GM12878 (cell line): Measurements from ENCODE around the gene NDC1. TPM values are rescaled to one million over a fixed set of nuclear protein-coding genes. Genes with fewer than 3 reads are reported as not detected.
"Not testable (repeated sequence)": the region's sequence is repeated elsewhere in the genome, so short reads cannot be mapped to it uniquely, and the experiment has no call there.

Source experiments
- ATAC-seq: fragments of 200-7000 bp; cut with Tn5 transposase; 3 replicates; pipeline ENCODE4 v1.9.1; 2020; ENCODE audit warnings: mild to moderate bottlenecking, moderate library complexity
- BruUV-seq: library from RNA; stranded (reverse); fragments of 400-500 nt; replicated peaks from 2 replicates; lab custom pipeline; 2021; lab: Mats Ljungman, UMichigan
- CTCF ChIA-PET: fragments of 300-600 bp; sonication (Branson Sonifier 250); formaldehyde crosslinking; extraction: SDS; loops from one replicate; lab custom pipeline; 2021; ENCODE audit warnings: inconsistent platforms; lab: Yijun Ruan, JAX
- POLR2A ChIA-PET: fragments of 350-600 bp; formaldehyde crosslinking; extraction: SDS; loops from one replicate; lab custom pipeline; 2021; ENCODE audit warnings: inconsistent platforms; lab: Charles Lee
- RAD21 ChIA-PET: fragments of 300-600 bp; sonication (Branson Sonifier 250); formaldehyde crosslinking; loops from one replicate; lab custom pipeline; 2023; ENCODE audit warnings: antibody characterized with exemption; ENCODE audit not compliant: unreplicated experiment; lab: Charles Lee
- SMC1A ChIA-PET: fragments of 300-600 bp; sonication (Branson Sonifier 250); formaldehyde crosslinking; loops from one replicate; lab custom pipeline; 2023; ENCODE audit not compliant: unreplicated experiment, uncharacterized antibody; lab: Charles Lee
- DNase-seq: peaks from one replicate; pipeline ENCODE4 v3.0.0-alpha.2; 2011; ENCODE audit warnings: low read depth, low spot score
- FAIRE-seq: peaks from 3 replicates; lab custom pipeline; 2011; peaks lifted over from hg19 to GRCh38; lab: Jason Lieb, UNC
- H2AFZ ChIP-seq: 2 replicates; pipeline ENCODE4 v1.6.0; 2011; ENCODE audit warnings: low read depth, low read length, control low read depth; ENCODE audit not compliant: control insufficient read depth
- H3K27ac ChIP-seq: 2 replicates; pipeline ENCODE4 v1.5.1; 2011; ENCODE audit warnings: control low read depth; ENCODE audit not compliant: control insufficient read depth, insufficient read depth
- H3K27me3 ChIP-seq, 2 experiments: replicated peaks in 1 of 2; 2 replicates each; pipeline versions ENCODE4 v1.6.0 to v1.6.1; 2011; ENCODE audit warnings: low read length in 1 of 2; ENCODE audit not compliant: control insufficient read depth in 2 of 2, insufficient read depth in 2 of 2
- H3K36me3 ChIP-seq, 2 experiments: 2 replicates each; pipeline ENCODE4 v1.5.1; 2011; ENCODE audit warnings: low read length in 1 of 2; ENCODE audit not compliant: control insufficient read depth in 2 of 2, insufficient read depth in 2 of 2
- H3K4me1 ChIP-seq: 2 replicates; pipeline ENCODE4 v1.6.1; 2011; ENCODE audit warnings: mild to moderate bottlenecking, low read length, moderate library complexity, mixed read lengths; ENCODE audit not compliant: control insufficient read depth, insufficient read depth
- H3K4me2 ChIP-seq: 2 replicates; pipeline ENCODE4 v1.6.0; 2011; ENCODE audit warnings: control low read depth; ENCODE audit not compliant: control insufficient read depth, insufficient read depth
- H3K4me3 ChIP-seq: fragments of 200-600 bp; sonication (generic); 2 replicates; pipeline ENCODE4 v1.5.1; 2016
- H3K79me2 ChIP-seq: 2 replicates; pipeline ENCODE4 v1.6.0; 2011; ENCODE audit warnings: low read length; ENCODE audit not compliant: control insufficient read depth, insufficient read depth
- H3K9ac ChIP-seq: 2 replicates; pipeline ENCODE4 v1.8.0; 2011; ENCODE audit warnings: low read length, control low read depth, mixed read lengths; ENCODE audit not compliant: control insufficient read depth, insufficient read depth
- H3K9me3 ChIP-seq: replicated peaks from 3 replicates; pipeline ENCODE4 v1.5.1; 2011; ENCODE audit warnings: mild to moderate bottlenecking, low read length; ENCODE audit not compliant: control insufficient read depth, insufficient read depth
- H4K20me1 ChIP-seq: 2 replicates; pipeline ENCODE4 v1.6.0; 2011; ENCODE audit not compliant: control insufficient read depth, insufficient read depth
- CTCF ChIP-seq, 3 experiments: IDR thresholded peaks in 2 of 3; conservative IDR thresholded peaks in 1 of 3; 2 replicates each; pipeline ENCODE4 v1.5.1; 2011; ENCODE audit warnings: low read depth in 3 of 3, low read length in 3 of 3, mild to moderate bottlenecking in 3 of 3, control low read depth in 2 of 3, moderate library complexity in 2 of 3, inconsistent platforms in 1 of 3, mixed read lengths in 1 of 3; ENCODE audit not compliant: control insufficient read depth in 2 of 3, insufficient read depth in 1 of 3; ENCODE audit errors: extremely low read depth in 1 of 3
- EGR1 ChIP-seq, 2 experiments: IDR thresholded peaks; 1 replicate in 1 of 2; 2 replicates in 1 of 2; pipeline ENCODE4 v1.6.1; 2011 to 2012; ENCODE audit warnings: low read depth in 2 of 2, low read length in 2 of 2, borderline replicate concordance in 1 of 2, mild to moderate bottlenecking in 1 of 2, moderate library complexity in 1 of 2
- RAD51 ChIP-seq: fragments of 450-650 bp; IDR thresholded peaks from 2 replicates; pipeline ENCODE4 v1.6.1; 2016; ENCODE audit warnings: moderate library complexity, mild to moderate bottlenecking, inconsistent platforms
- WGBS: methylation state at CpG from one replicate; pipeline ENCODE4 v1.1.6; 2016; ENCODE audit warnings: low lambda C conversion rate; ENCODE audit not compliant: insufficient replicate concordance, insufficient coverage; ENCODE audit errors: missing lambda C conversion rate; 5-methylcytosine and 5-hydroxymethylcytosine counted together
- in situ Hi-C: fragments of 300-500 bp; cut with MboI; formaldehyde crosslinking; loops from 9 replicates; pipeline ENCODE4 v1.14.3; 2018; ENCODE audit warnings: mixed read lengths
- intact Hi-C: fragments of 100-400 bp; cut with micrococcal nuclease; formaldehyde crosslinking; loops from one replicate; pipeline ENCODE4 v1.14.2; 2022; ENCODE audit not compliant: unreplicated experiment
- polyA plus RNA-seq, 11 experiments: library from polyadenylated mRNA; depleted of rRNA in 4 of 11; unstranded in 6 of 11; stranded (reverse) in 5 of 11; fragments of >200 nt; fragmentation: Nextera tagmentation in 4 of 11; fragmentation: Illumina TruSeq in 1 of 11; extraction: Ambion mirVana in 4 of 11; extraction: Trizol in 1 of 11; gene quantifications; 1 replicate in 1 of 11; 2 replicates in 10 of 11; pipeline versions ENCODE4 v1.2.1 to v1.2.3, GENCODE V29; 2011 to 2016; ENCODE audit warnings: inconsistent platforms in 2 of 11, missing spikeins in 2 of 11, low read depth in 1 of 11
- total RNA-seq, 4 experiments: library from RNA; depleted of rRNA in 3 of 4; stranded (reverse); fragments of >200 nt in 3 of 4; fragmentation: Illumina TruSeq in 1 of 4; extraction: Trizol in 1 of 4; gene quantifications; 2 replicates each; pipeline versions ENCODE4 v1.2.1 to v1.2.3, GENCODE V29; 2013 to 2021

The NDC1 gene
- total and polyA plus RNA-seq, 10 of the 15 experiments (the other 5 are each of a cell fraction or from before 2014, with no cell fraction given) = 20.2 to 77.6 (median 47.1) TPM

GRCh38 chr1:53763461-53763860 lies 74.6 kb downstream of the NDC1 start:
- no peaks in the 10 kb centered on the region for H3K27me3 ChIP-seq
- RAD21 ChIA-PET = interaction anchor here (0.6 kb wide), 1 partner anchor 16 kb away, joined by 4 read pairs; no protein-coding TSS in a partner anchor
- DNase-seq (no peak), ATAC-seq (no peak), FAIRE-seq (no peak)
- no peaks in the 10 kb centered on the region for H3K9me3 ChIP-seq
- TF ChIP-seq CTCF (IDR thresholded peaks at IDR 0.05 in 2 of 3, conservative IDR thresholded peaks at IDR 0.05 in 1 of 3; ENCODE audit: control insufficient read depth in 2 of 3, extremely low read depth in 1 of 3, insufficient read depth in 1 of 3, low read depth in 3 of 3, low read length in 3 of 3) (peak in 1 of 3 experiments; percentile 7; a peak in 1 of 6 replicates), EGR1 (IDR thresholded peaks at IDR 0.05; ENCODE audit: borderline replicate concordance in 1 of 2, low read depth in 2 of 2, low read length in 2 of 2) (no peak)
- in situ Hi-C loops = no loop called here
- H3K4me3 ChIP-seq = no peak overlapping the region
- H4K20me1 ChIP-seq = no peaks in the 10 kb centered on the region
- H3K79me2 ChIP-seq = no peaks in the 10 kb centered on the region
- 0 out of 4 replicates have a peak, but pooled peaks cover 0 to 4% of the 10 kb centered on the region in 2 experiments for H3K36me3 ChIP-seq
- POLR2A ChIA-PET = no interaction called here
- H2AFZ ChIP-seq = no peak overlapping the region
- H3K27ac ChIP-seq = no peak overlapping the region
- no TSS peak for BruUV-seq
- 98% methylated on average over 4 of the region's 4 CpGs for WGBS
- CTCF ChIA-PET = interaction anchor here (1.4 kb wide), 1 partner anchor 97 kb away, joined by 5 read pairs; no protein-coding TSS in a partner anchor
- H3K4me2 ChIP-seq = no peak overlapping the region
- SMC1A ChIA-PET = no interaction called here
- peaks cover 3% of the 10 kb centered on the region; the same call in 1 of the 2 replicates for H3K4me1 ChIP-seq
- H3K9ac ChIP-seq = no peak overlapping the region
- intact Hi-C loops = no loop called here

DNA sequence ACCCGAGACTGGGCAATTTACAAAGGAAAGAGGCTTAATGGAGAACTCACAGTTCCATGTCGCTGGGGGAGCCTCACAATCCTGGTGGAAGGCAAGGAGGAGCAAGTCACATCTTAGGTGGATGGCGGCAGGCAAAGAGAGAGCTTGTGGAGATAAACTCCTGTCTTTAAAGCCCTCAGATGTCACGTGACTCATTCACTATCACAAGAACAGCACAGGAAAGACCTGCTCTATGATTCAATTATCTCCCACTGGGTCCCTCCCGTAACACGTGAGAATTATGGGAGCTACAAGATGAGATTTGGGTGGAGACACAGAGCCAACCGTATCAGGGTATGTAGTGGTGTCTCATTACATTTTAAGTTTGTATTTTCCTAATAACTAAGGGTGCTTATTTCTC lies 77.6 kb downstream of the NDC1 start:
- CTCF ChIA-PET, H3K4me1 ChIP-seq, H2AFZ ChIP-seq, SMC1A ChIA-PET: not testable (repeated sequence)
- TF ChIP-seq RAD51 = peak; percentile 34; the same call in 1 of the 2 replicates
- TF ChIP-seq, all 136 proteins: peak for 1; not testable (repeated sequence) for 135
- H3K27ac ChIP-seq, H3K79me2 ChIP-seq, RAD21 ChIA-PET, BruUV-seq, H3K27me3 ChIP-seq, H4K20me1 ChIP-seq, in situ Hi-C loops, DNase-seq, H3K4me3 ChIP-seq, H3K36me3 ChIP-seq, H3K9me3 ChIP-seq, ATAC-seq, FAIRE-seq, intact Hi-C loops, H3K4me2 ChIP-seq, POLR2A ChIA-PET, H3K9ac ChIP-seq: not testable (repeated sequence)
- 96% methylated on average over 7 of the region's 7 CpGs for WGBS
